ENCODE data around the gene CNDP1.

The CNDP1 gene

DNA sequence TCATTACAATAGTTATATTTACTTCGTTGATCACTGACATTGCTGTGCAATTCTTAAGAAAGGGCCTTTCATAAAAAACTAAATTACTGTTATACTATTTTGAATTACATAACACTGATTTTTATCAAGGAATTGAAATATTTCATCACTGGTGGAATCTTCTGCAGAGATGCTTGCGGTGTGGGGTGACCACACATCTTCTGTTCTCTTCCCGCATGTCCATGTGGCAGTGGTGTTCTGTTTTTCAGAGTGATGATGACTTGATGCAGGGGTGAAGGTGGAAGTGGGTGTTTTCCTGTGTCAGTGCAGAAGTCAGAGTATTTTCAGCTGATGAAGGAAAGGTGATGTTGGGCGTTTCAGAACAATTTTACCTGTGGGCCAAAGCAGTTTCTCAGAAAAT is 31.2 kb upstream of the CNDP1 start:
- no peak overlapping the region for H3K4me3 ChIP-seq (ENCODE audit: low read depth, low read length)
- TF ChIP-seq, protein P1, sequence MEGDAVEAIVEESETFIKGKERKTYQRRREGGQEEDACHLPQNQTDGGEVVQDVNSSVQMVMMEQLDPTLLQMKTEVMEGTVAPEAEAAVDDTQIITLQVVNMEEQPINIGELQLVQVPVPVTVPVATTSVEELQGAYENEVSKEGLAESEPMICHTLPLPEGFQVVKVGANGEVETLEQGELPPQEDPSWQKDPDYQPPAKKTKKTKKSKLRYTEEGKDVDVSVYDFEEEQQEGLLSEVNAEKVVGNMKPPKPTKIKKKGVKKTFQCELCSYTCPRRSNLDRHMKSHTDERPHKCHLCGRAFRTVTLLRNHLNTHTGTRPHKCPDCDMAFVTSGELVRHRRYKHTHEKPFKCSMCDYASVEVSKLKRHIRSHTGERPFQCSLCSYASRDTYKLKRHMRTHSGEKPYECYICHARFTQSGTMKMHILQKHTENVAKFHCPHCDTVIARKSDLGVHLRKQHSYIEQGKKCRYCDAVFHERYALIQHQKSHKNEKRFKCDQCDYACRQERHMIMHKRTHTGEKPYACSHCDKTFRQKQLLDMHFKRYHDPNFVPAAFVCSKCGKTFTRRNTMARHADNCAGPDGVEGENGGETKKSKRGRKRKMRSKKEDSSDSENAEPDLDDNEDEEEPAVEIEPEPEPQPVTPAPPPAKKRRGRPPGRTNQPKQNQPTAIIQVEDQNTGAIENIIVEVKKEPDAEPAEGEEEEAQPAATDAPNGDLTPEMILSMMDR (IDR thresholded peaks at IDR 0.05; ENCODE audit: low read depth, low read length) = no peak
- TF ChIP-seq, protein P2, sequence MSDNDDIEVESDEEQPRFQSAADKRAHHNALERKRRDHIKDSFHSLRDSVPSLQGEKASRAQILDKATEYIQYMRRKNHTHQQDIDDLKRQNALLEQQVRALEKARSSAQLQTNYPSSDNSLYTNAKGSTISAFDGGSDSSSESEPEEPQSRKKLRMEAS (IDR thresholded peaks at IDR 0.05; ENCODE audit: low read depth, low read length) = no peak
- TF ChIP-seq POLR2A (IDR thresholded peaks at IDR 0.05; ENCODE audit: extremely low read depth, insufficient read length) = no peak
- no peak for TF ChIP-seq MYC (IDR thresholded peaks at IDR 0.05; ENCODE audit: low read depth, low read length)

DNA sequence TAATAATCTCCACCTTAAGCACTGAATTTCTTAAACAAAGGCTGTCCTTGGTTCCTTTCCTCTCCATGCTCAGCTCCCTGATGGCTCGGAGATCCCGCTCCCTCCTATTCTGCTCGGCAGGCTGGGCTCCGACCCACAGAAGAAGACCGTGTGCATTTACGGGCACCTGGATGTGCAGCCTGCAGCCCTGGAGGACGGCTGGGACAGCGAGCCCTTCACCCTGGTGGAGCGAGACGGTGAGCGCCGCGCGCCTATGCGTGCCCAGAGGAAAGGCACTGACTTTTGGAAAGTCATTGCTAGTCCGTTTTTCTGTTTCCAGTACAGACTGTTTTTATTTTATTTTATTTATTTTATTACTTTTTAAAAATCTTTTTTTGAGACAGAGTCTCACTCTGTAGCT is 28.5 kb upstream of the CNDP1 start:
- TF ChIP-seq MYC (IDR thresholded peaks at IDR 0.05; ENCODE audit: low read depth, low read length) (no peak), POLR2A (IDR thresholded peaks at IDR 0.05; ENCODE audit: extremely low read depth, insufficient read length) (no peak)
- TF ChIP-seq, protein P1 (IDR thresholded peaks at IDR 0.05; ENCODE audit: low read depth, low read length) = no peak
- TF ChIP-seq, protein P2 (IDR thresholded peaks at IDR 0.05; ENCODE audit: low read depth, low read length) = no peak

More for the DNA sequence above, 31.2 kb upstream of the CNDP1 start:
- DNase-seq (ENCODE audit: low read depth) = no peak

DNA sequence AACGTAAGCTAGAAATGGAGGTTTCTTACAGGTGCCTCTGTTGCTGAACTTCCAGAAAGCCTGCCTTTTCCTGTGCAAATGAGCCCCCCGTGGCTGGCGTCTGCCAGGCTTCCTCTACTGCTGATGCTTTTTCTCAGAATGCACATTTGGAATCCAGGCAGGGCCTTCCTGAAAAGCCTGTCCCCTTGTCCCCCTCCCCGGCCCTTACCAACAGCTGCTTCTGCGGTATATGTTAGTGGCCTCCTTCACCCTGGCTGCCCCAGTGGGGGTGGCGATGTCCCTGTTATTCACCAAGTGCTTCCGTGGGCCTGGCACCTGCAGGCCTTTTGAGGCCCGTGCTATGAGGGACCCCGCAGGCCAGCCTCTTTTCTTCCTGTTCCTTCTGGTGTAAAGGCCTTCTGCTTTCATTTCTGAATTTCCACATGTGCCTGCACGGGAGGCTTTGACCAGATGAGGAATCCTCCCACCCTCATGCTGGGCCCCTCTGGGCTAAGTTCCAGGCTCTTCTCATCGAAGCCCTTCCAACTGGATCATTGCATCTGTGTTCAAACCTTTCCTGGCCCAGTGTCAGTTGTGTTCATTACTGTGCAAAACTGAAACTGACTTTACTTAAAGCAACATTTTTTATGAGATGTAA is 27.7 kb upstream of the CNDP1 start:
- no peak overlapping the region for H3K4me3 ChIP-seq (ENCODE audit: low read depth, low read length)
- DNase-seq (ENCODE audit: low read depth) = no peak
- TF ChIP-seq POLR2A (IDR thresholded peaks at IDR 0.05; ENCODE audit: extremely low read depth, insufficient read length) = no peak

More for the DNA sequence above, 28.5 kb upstream of the CNDP1 start:
- H3K4me3 ChIP-seq (ENCODE audit: low read depth, low read length) = no peak overlapping the region
- DNase-seq (ENCODE audit: low read depth) = no peak

DNA sequence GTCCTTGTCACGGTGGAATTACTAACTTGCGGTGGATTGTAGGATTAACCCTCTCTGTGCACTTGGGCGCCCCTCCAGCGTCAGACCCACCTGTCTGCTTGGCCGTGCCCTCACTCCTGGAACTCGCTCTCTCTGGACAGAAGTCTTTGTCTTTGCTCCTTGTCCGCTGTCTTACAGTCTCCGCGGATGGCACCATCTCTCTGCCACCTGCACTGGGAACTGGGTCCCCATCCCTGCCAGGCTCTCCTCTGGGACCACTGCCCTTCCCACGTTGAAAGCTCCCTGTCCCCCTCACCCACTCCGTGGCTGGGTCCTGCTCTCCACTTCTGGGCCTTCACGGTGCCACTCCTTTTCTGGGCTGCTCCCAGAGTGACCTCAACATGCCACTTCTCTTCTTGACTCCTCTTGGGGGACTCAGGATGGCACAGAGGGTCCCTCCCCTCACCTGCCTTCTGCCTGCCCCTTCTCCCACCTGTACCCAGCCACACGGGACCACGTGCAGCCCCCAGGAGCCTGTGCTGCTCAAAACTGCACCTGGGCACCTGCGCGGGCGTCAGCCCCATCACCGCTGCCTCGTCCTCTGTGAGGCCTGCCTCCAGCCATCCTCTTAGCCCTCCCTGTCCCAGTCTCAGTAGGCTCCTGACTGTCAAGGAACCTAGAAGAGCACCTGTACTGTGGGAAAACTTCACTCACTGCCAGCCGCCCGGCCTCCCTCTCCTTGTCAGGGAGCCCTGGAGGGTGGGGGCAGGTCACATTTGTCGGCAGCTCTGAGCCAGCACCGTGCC is 27.0 kb upstream of the CNDP1 start:
- H3K4me3 ChIP-seq (ENCODE audit: low read depth, low read length) = no peak overlapping the region
- DNase-seq (ENCODE audit: low read depth) = no peak
- TF ChIP-seq MYC (IDR thresholded peaks at IDR 0.05; ENCODE audit: low read depth, low read length) = no peak
- TF ChIP-seq, protein P1 (IDR thresholded peaks at IDR 0.05; ENCODE audit: low read depth, low read length) = no peak
- TF ChIP-seq POLR2A (IDR thresholded peaks at IDR 0.05; ENCODE audit: extremely low read depth, insufficient read length) = no peak
- TF ChIP-seq, protein P2 (IDR thresholded peaks at IDR 0.05; ENCODE audit: low read depth, low read length) = no peak

DNA sequence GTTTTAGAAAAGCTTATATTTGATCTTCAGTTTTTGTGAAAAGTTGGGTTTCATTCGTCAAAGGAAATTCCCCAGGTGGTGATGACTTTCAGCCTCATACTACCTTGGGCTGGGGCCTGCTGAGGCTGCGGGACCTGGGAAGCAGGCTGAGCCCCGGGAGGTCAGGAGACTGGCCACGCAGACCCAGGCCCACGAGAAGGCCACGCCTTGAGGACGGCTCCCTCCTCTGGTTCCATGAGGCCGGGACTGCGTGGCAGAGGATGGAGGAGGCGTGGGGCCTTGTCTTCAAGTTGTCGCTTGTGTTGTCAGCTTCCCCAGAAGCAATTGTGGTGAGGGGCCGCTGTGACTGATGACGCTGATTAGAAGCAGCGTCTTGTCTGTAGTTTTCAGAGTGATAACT is 26.4 kb upstream of the CNDP1 start:
- DNase-seq (ENCODE audit: low read depth) = no peak
- no peak overlapping the region for H3K4me3 ChIP-seq (ENCODE audit: low read depth, low read length)
- TF ChIP-seq, protein P1 (IDR thresholded peaks at IDR 0.05; ENCODE audit: low read depth, low read length) = no peak
- TF ChIP-seq MYC (IDR thresholded peaks at IDR 0.05; ENCODE audit: low read depth, low read length) (no peak), POLR2A (IDR thresholded peaks at IDR 0.05; ENCODE audit: extremely low read depth, insufficient read length) (no peak)
- TF ChIP-seq, protein P2 (IDR thresholded peaks at IDR 0.05; ENCODE audit: low read depth, low read length) = no peak

DNA sequence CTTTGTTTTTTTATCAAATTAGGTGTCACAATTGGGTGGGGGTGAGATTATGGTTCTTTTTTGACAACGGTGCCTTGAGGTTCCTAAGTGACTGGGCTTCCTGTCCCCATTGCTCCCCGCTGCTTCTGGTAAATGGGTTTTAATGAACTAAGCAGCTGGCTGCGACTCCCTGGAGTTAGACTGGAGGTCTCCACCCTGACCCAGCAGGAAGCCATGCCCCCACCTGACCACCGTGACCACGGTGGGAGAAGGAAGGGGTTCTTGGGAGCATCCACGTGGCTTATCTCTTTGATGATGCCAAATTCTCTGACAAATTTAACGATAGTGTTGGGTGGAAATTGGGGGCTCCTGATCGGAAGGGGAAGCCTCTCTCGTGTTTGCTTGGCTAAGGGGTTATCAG is 25.9 kb upstream of the CNDP1 start:
- TF ChIP-seq, protein P2 (IDR thresholded peaks at IDR 0.05; ENCODE audit: low read depth, low read length) = no peak
- TF ChIP-seq MYC (IDR thresholded peaks at IDR 0.05; ENCODE audit: low read depth, low read length) = no peak
- DNase-seq (ENCODE audit: low read depth) = no peak
- no peak overlapping the region for H3K4me3 ChIP-seq (ENCODE audit: low read depth, low read length)
